Osteoblast (primary cell): ENCODE measurements around the gene GAB2. TPM values are rescaled to one million over a fixed set of nuclear protein-coding genes. Genes with fewer than 3 reads are reported as not detected.

Source experiments
- DNase-seq: peaks from one replicate; pipeline ENCODE4 v3.0.0; 2011; ENCODE audit warnings: low spot score, mixed read lengths; ENCODE audit not compliant: insufficient read length; ENCODE audit errors: missing footprints
- H2AFZ ChIP-seq: 2 replicates; pipeline ENCODE4 v1.6.0; 2011; ENCODE audit warnings: mild to moderate bottlenecking, low read length
- H3K27ac ChIP-seq: 2 replicates; pipeline ENCODE4 v1.5.1; 2011; ENCODE audit warnings: mild to moderate bottlenecking, low read depth, low read length, moderate library complexity
- H3K27me3 ChIP-seq: 2 replicates; pipeline ENCODE4 v1.6.0; 2012; ENCODE audit warnings: mild to moderate bottlenecking, control low read depth, inconsistent platforms, low read length, moderate library complexity; ENCODE audit not compliant: insufficient read depth
- H3K36me3 ChIP-seq: 2 replicates; pipeline ENCODE4 v1.5.1; 2011; ENCODE audit warnings: mild to moderate bottlenecking, low read length, control low read depth, moderate library complexity; ENCODE audit not compliant: insufficient read depth
- H3K4me1 ChIP-seq: 2 replicates; pipeline ENCODE4 v1.5.1; 2011; ENCODE audit warnings: mild to moderate bottlenecking, low read length, control low read depth, moderate library complexity; ENCODE audit not compliant: insufficient read depth
- H3K4me2 ChIP-seq: 2 replicates; pipeline ENCODE4 v1.6.0; 2011; ENCODE audit warnings: mild to moderate bottlenecking, low read length; ENCODE audit not compliant: insufficient read depth
- H3K4me3 ChIP-seq: fragments of 200-600 bp; sonication (generic); 3 replicates; pipeline ENCODE4 v1.5.1; 2012; ENCODE audit warnings: mild to moderate bottlenecking, low read length, inconsistent platforms; ENCODE audit not compliant: insufficient read depth
- H3K79me2 ChIP-seq: 2 replicates; pipeline ENCODE4 v1.6.0; 2012; ENCODE audit warnings: mild to moderate bottlenecking, low read length, control low read depth, inconsistent platforms; ENCODE audit not compliant: insufficient read depth
- H3K9me3 ChIP-seq: 2 replicates; pipeline ENCODE4 v1.5.1; 2011; ENCODE audit warnings: low read depth, low read length, control low read depth
- H4K20me1 ChIP-seq: 2 replicates; pipeline ENCODE4 v1.6.0; 2012; ENCODE audit warnings: mild to moderate bottlenecking, low read length, control low read depth; ENCODE audit not compliant: insufficient read depth
- CTCF ChIP-seq: IDR thresholded peaks from 2 replicates; pipeline ENCODE4 v1.5.1; 2011; ENCODE audit warnings: mild to moderate bottlenecking, low read depth, low read length, moderate library complexity; ENCODE audit errors: extremely low read depth
- total RNA-seq: library from RNA; depleted of rRNA; stranded (reverse); fragments of >200 nt; gene quantifications from 2 replicates; pipeline ENCODE4 v1.2.3, GENCODE V29; 2012

The GAB2 gene
- total RNA-seq, 1 donor: 18.5 TPM

- no peak for DNase-seq
- H3K4me1 ChIP-seq: peaks cover 8% of the 10 kb centered on the region
- H3K4me2 ChIP-seq: no peak overlapping the region
- H3K9me3 ChIP-seq: no peaks in the 10 kb centered on the region
- no peak overlapping the region for H3K27ac ChIP-seq
- no peaks in the 10 kb centered on the region for H3K27me3 ChIP-seq
- no peak overlapping the region for H3K4me3 ChIP-seq
- H2AFZ ChIP-seq: no peak overlapping the region
- H4K20me1 ChIP-seq: peaks cover 8% of the 10 kb centered on the region
- H3K36me3 ChIP-seq: no peaks in the 10 kb centered on the region
- H3K79me2 ChIP-seq: peaks cover 8% of the 10 kb centered on the region
- no peak for TF ChIP-seq CTCF
Measured at GRCh38 chr11:78372114-78372768, 45.4 kb downstream of the GAB2 start.

GRCh38 chr11:78371221-78371891 is 46.3 kb downstream of the GAB2 start:
- H3K27ac ChIP-seq: peak overlapping the region; percentile 3
- DNase-seq: no peak
- no peaks in the 10 kb centered on the region for H3K9me3 ChIP-seq
- peaks cover 8% of the 10 kb centered on the region for H3K4me1 ChIP-seq
- no peaks in the 10 kb centered on the region for H3K27me3 ChIP-seq
- peaks cover 10% of the 10 kb centered on the region for H3K79me2 ChIP-seq
- no peak overlapping the region for H3K4me3 ChIP-seq
- peak overlapping the region; percentile 33 for H3K4me2 ChIP-seq
- H2AFZ ChIP-seq: peak overlapping the region; percentile 62
- TF ChIP-seq CTCF: no peak
- H3K36me3 ChIP-seq: no peaks in the 10 kb centered on the region
- peaks cover 4% of the 10 kb centered on the region for H4K20me1 ChIP-seq

- Histone ChIP-seq H2AFZ (peak overlapping the region; percentile 56), H3K27me3 (no peaks in the 10 kb centered on the region), H3K4me3 (no peak overlapping the region), H3K79me2 (peaks cover 8% of the 10 kb centered on the region), H3K36me3 (no peaks in the 10 kb centered on the region), H3K4me1 (peaks cover 10% of the 10 kb centered on the region), H3K27ac (peak overlapping the region; percentile 3), H4K20me1 (peaks cover 4% of the 10 kb centered on the region), H3K4me2 (peak overlapping the region; percentile 33), H3K9me3 (no peaks in the 10 kb centered on the region)
- TF ChIP-seq CTCF: no peak
- DNase-seq: peak; percentile 64
Measured at GRCh38 chr11:78370406-78371172, 47.0 kb downstream of the GAB2 start.

- H3K4me1 ChIP-seq: peaks cover 8% of the 10 kb centered on the region
- no peak overlapping the region for H2AFZ ChIP-seq
- no peak for DNase-seq
- no peaks in the 10 kb centered on the region for H3K27me3 ChIP-seq
- no peak overlapping the region for H3K4me3 ChIP-seq
- H3K27ac ChIP-seq: no peak overlapping the region
- TF ChIP-seq CTCF: no peak
- no peaks in the 10 kb centered on the region for H3K9me3 ChIP-seq
- no peaks in the 10 kb centered on the region for H4K20me1 ChIP-seq
- no peak overlapping the region for H3K4me2 ChIP-seq
- no peaks in the 10 kb centered on the region for H3K36me3 ChIP-seq
- H3K79me2 ChIP-seq: peaks cover 4% of the 10 kb centered on the region
Measured at GRCh38 chr11:78365381-78365792, 52.2 kb downstream of the GAB2 start.
